ENCODE results near the gene ENPP7.
A peak's percentile ranks its signal among the peaks of the same experiment; 100 is the strongest.

Gene ENPP7

GRCh38 chr17:79728169-79728907 is 2.4 kb upstream of the ENPP7 start:
- intact Hi-C loops (cut with DNase I): no loop called here
- DNase-seq: peak; percentile 81 to 98 (median 95)

GRCh38 chr17:79728908-79729471 is 1.8 kb upstream of the ENPP7 start:
- DNase-seq: peak in 2 of 42 donors; percentile 11 to 25
- intact Hi-C loops (cut with DNase I): no loop called here

- DNase-seq: no peak
- intact Hi-C loops (cut with DNase I): no loop called here
Observed at GRCh38 chr17:79729761-79730160, 982 bp upstream of the ENPP7 start.

GRCh38 chr17:79730437-79730768 is 340 bp upstream of the ENPP7 start:
- intact Hi-C loops (cut with DNase I): no loop called here
- no peak for DNase-seq

GRCh38 chr17:79732254-79732653 is 1.5 kb downstream of the ENPP7 start:
- DNase-seq: no peak
- intact Hi-C loops (cut with DNase I): no loop called here

- intact Hi-C loops (cut with DNase I): no loop called here
- peak in 8 of 42 donors; percentile 13 to 49 (median 30) for DNase-seq
Observed at GRCh38 chr17:79732804-79733691, 2.3 kb downstream of the ENPP7 start.

GRCh38 chr17:79733692-79734070 is 2.9 kb downstream of the ENPP7 start:
- DNase-seq: no peak
- intact Hi-C loops (cut with DNase I): no loop called here

GRCh38 chr17:79735096-79735495 is 4.4 kb downstream of the ENPP7 start:
- DNase-seq: no peak

GRCh38 chr17:79737046-79737921 is 6.5 kb downstream of the ENPP7 start:
- no peak for DNase-seq
- intact Hi-C loops (cut with DNase I): no loop called here

More at GRCh38 chr17:79735096-79735495, 4.4 kb downstream of the ENPP7 start:
- intact Hi-C loops (cut with DNase I): no loop called here

- DNase-seq: no peak
- intact Hi-C loops (cut with DNase I): no loop called here
Observed at GRCh38 chr17:79737922-79738578, 7.3 kb downstream of the ENPP7 start.

- no peak for DNase-seq
- intact Hi-C loops (cut with DNase I): no loop called here
Observed at GRCh38 chr17:79738643-79739042, 7.9 kb downstream of the ENPP7 start.

GRCh38 chr17:79739148-79740062 is 8.7 kb downstream of the ENPP7 start:
- no peak for DNase-seq
- intact Hi-C loops (cut with DNase I): no loop called here

GRCh38 chr17:79740413-79740812 is 9.7 kb downstream of the ENPP7 start:
- no peak for DNase-seq

GRCh38 chr17:79741401-79741750 is 10.6 kb downstream of the ENPP7 start:
- no peak for DNase-seq
- intact Hi-C loops (cut with DNase I): no loop called here

More at GRCh38 chr17:79740413-79740812, 9.7 kb downstream of the ENPP7 start:
- intact Hi-C loops (cut with DNase I): no loop called here

- DNase-seq: peak; percentile 53 to 91 (median 82)
- intact Hi-C loops (cut with DNase I): no loop called here
Observed at GRCh38 chr17:79741751-79742588, 11.2 kb downstream of the ENPP7 start.

- intact Hi-C loops (cut with DNase I): no loop called here
- DNase-seq: no peak
Observed at GRCh38 chr17:79742589-79742918, 11.8 kb downstream of the ENPP7 start.

- intact Hi-C loops (cut with DNase I): no loop called here
- no peak for DNase-seq
Observed at GRCh38 chr17:79742951-79743476, 12.3 kb downstream of the ENPP7 start.

Measured in head of caudate nucleus (tissue), 42 donors.